Measurements from ENCODE around the gene HNF1A. TPM values are rescaled to one million over a fixed set of nuclear protein-coding genes. Genes with fewer than 3 reads are reported as not detected.

The HNF1A gene
- total RNA-seq = not detected

- CTCF ChIA-PET = no interaction called here
- POLR2A ChIA-PET = no interaction called here
- intact Hi-C loops (cut with DNase I, micrococcal nuclease) = no loop called here
Observed at GRCh38 chr12:120978296-120979219, at the start of gene HNF1A. HNF1A (plus strand) TSS chr12:120978543; CDS start chr12:120978769, 226 bp downstream.

GRCh38 chr12:120928864-120929652 is 49.3 kb upstream of the HNF1A start:
- intact Hi-C loops (cut with DNase I, micrococcal nuclease) = no loop called here
- ChIA-PET POLR2A (no interaction called here), CTCF (no interaction called here)
- ATAC-seq (peak; percentile 63), DNase-seq (peak; percentile 22)
- Mint-ChIP-seq H3K27me3 (peaks cover 2% of the 10 kb centered on the region), H3K4me1 (no peaks in the 10 kb centered on the region), H3K9me3 (ENCODE audit: low read depth) (no peaks in the 10 kb centered on the region), H3K27ac (no peak overlapping the region), H3K36me3 (ENCODE audit: low read depth) (no peaks in the 10 kb centered on the region), H3K4me3 (no peak overlapping the region)

More at GRCh38 chr12:120978296-120979219, at the start of gene HNF1A:
- no peak for ATAC-seq
- H3K9me3 Mint-ChIP-seq (ENCODE audit: low read depth) = no peaks in the 10 kb centered on the region
- no peak within 1 kb of the TSS for H3K27ac Mint-ChIP-seq
- DNase-seq = no peak
- no peaks in the 10 kb centered on the region for H3K4me1 Mint-ChIP-seq
- H3K27me3 Mint-ChIP-seq = no peaks in the 10 kb centered on the region
- no peaks in the 10 kb centered on the region for H3K36me3 Mint-ChIP-seq (ENCODE audit: low read depth)
- H3K4me3 Mint-ChIP-seq = no peak within 1 kb of the TSS

GRCh38 chr12:120930032-120930431 is 48.3 kb upstream of the HNF1A start:
- CTCF ChIA-PET = no interaction called here
- intact Hi-C loops (cut with DNase I, micrococcal nuclease) = no loop called here

GRCh38 chr12:120932058-120932457 is 46.3 kb upstream of the HNF1A start:
- ATAC-seq (no peak), DNase-seq (no peak)
- CTCF ChIA-PET = interaction anchor here (0.9 kb wide), 1 partner anchor 23 kb away, joined by 4 read pairs; no protein-coding TSS in a partner anchor
- Mint-ChIP-seq H3K27me3 (peaks cover 4% of the 10 kb centered on the region), H3K9me3 (ENCODE audit: low read depth) (no peaks in the 10 kb centered on the region), H3K4me3 (no peak overlapping the region), H3K36me3 (ENCODE audit: low read depth) (no peaks in the 10 kb centered on the region), H3K27ac (no peak overlapping the region), H3K4me1 (no peaks in the 10 kb centered on the region)
- intact Hi-C loops (cut with DNase I, micrococcal nuclease) = no loop called here
- POLR2A ChIA-PET = interaction anchor here (0.5 to 0.7 kb wide), 2 partner anchors 30 to 728 kb away, joined by 3 to 5 read pairs; no protein-coding TSS in a partner anchor

More at GRCh38 chr12:120930032-120930431, 48.3 kb upstream of the HNF1A start:
- Mint-ChIP-seq H3K4me1 (no peaks in the 10 kb centered on the region), H3K36me3 (ENCODE audit: low read depth) (no peaks in the 10 kb centered on the region), H3K27me3 (peaks cover 2% of the 10 kb centered on the region), H3K27ac (no peak overlapping the region), H3K4me3 (no peak overlapping the region), H3K9me3 (ENCODE audit: low read depth) (no peaks in the 10 kb centered on the region)
- POLR2A ChIA-PET = no interaction called here
- DNase-seq (no peak), ATAC-seq (no peak)

- no peak for DNase-seq
- Mint-ChIP-seq H3K27ac (no peak overlapping the region), H3K4me1 (no peaks in the 10 kb centered on the region), H3K4me3 (no peak overlapping the region), H3K9me3 (ENCODE audit: low read depth) (no peaks in the 10 kb centered on the region), H3K36me3 (ENCODE audit: low read depth) (no peaks in the 10 kb centered on the region), H3K27me3 (peaks cover 4% of the 10 kb centered on the region)
- POLR2A ChIA-PET = interaction anchor here (0.6 to 0.7 kb wide), 3 partner anchors 29 to 113 kb away, joined by 4 to 5 read pairs (median 5); no protein-coding TSS in a partner anchor
- CTCF ChIA-PET = interaction anchor here (2.2 kb wide), 1 partner anchor 39 kb away, joined by 5 read pairs; no protein-coding TSS in a partner anchor
- intact Hi-C loops (cut with DNase I, micrococcal nuclease) = no loop called here
- no peak for ATAC-seq
Observed at GRCh38 chr12:120932956-120933526, 45.3 kb upstream of the HNF1A start.

- ChIA-PET CTCF (interaction anchor here (0.5 to 2.2 kb wide), 2 partner anchors 38 to 127 kb away, joined by 3 to 5 read pairs; no protein-coding TSS in a partner anchor), POLR2A (interaction anchor here (0.6 kb wide), 2 partner anchors 43 to 77 kb away, joined by 4 to 5 read pairs; no protein-coding TSS in a partner anchor)
- ATAC-seq (no peak), DNase-seq (no peak)
- H3K4me3 Mint-ChIP-seq = no peak overlapping the region
- H3K36me3 Mint-ChIP-seq (ENCODE audit: low read depth) = no peaks in the 10 kb centered on the region
- H3K27me3 Mint-ChIP-seq = peaks cover 6% of the 10 kb centered on the region
- H3K9me3 Mint-ChIP-seq (ENCODE audit: low read depth) = no peaks in the 10 kb centered on the region
- H3K4me1 Mint-ChIP-seq = no peaks in the 10 kb centered on the region
- no peak overlapping the region for H3K27ac Mint-ChIP-seq
- intact Hi-C loops (cut with DNase I, micrococcal nuclease) = no loop called here
Observed at GRCh38 chr12:120933786-120934185, 44.6 kb upstream of the HNF1A start.

GRCh38 chr12:120936197-120936596 is 42.1 kb upstream of the HNF1A start:
- Mint-ChIP-seq H3K36me3 (ENCODE audit: low read depth) (no peaks in the 10 kb centered on the region), H3K4me1 (no peaks in the 10 kb centered on the region)

GRCh38 chr12:120938496-120938895 is 39.8 kb upstream of the HNF1A start:
- DNase-seq (no peak), ATAC-seq (no peak)
- Mint-ChIP-seq H3K4me3 (no peak overlapping the region), H3K36me3 (ENCODE audit: low read depth) (no peaks in the 10 kb centered on the region), H3K9me3 (ENCODE audit: low read depth) (no peaks in the 10 kb centered on the region), H3K4me1 (no peaks in the 10 kb centered on the region), H3K27ac (no peak overlapping the region), H3K27me3 (peaks cover 4% of the 10 kb centered on the region)
- ChIA-PET POLR2A (interaction anchor here (0.6 kb wide), 1 partner anchor 469 kb away, joined by 3 read pairs; no protein-coding TSS in a partner anchor), CTCF (interaction anchor here (0.6 to 2.3 kb wide), 7 partner anchors 17 to 370 kb away, joined by 3 to 11 read pairs (median 3); no protein-coding TSS in a partner anchor)
- intact Hi-C loops (cut with DNase I, micrococcal nuclease) = no loop called here

More at GRCh38 chr12:120936197-120936596, 42.1 kb upstream of the HNF1A start:
- Mint-ChIP-seq H3K9me3 (ENCODE audit: low read depth) (no peaks in the 10 kb centered on the region), H3K27ac (no peak overlapping the region), H3K27me3 (peaks cover 6% of the 10 kb centered on the region), H3K4me3 (no peak overlapping the region)
- intact Hi-C loops (cut with DNase I, micrococcal nuclease) = no loop called here
- DNase-seq (no peak), ATAC-seq (no peak)
- ChIA-PET CTCF (interaction anchor here (1.5 kb wide), 1 partner anchor 287 kb away, joined by 4 read pairs; no protein-coding TSS in a partner anchor), POLR2A (no interaction called here)

- POLR2A ChIA-PET = interaction anchor here (0.6 kb wide), 1 partner anchor 333 kb away, joined by 4 read pairs; no protein-coding TSS in a partner anchor
- no peak for ATAC-seq
- Mint-ChIP-seq H3K36me3 (ENCODE audit: low read depth) (no peaks in the 10 kb centered on the region), H3K4me3 (no peak overlapping the region), H3K9me3 (ENCODE audit: low read depth) (no peaks in the 10 kb centered on the region), H3K27ac (no peak overlapping the region), H3K4me1 (peaks cover 2% of the 10 kb centered on the region), H3K27me3 (peaks cover 4% of the 10 kb centered on the region)
- intact Hi-C loops (cut with DNase I, micrococcal nuclease) = no loop called here
- CTCF ChIA-PET = interaction anchor here (0.6 to 2.3 kb wide), 9 partner anchors 9 to 584 kb away, joined by 3 to 11 read pairs (median 3); no protein-coding TSS in a partner anchor
- DNase-seq = no peak
Observed at GRCh38 chr12:120939523-120939922, 38.8 kb upstream of the HNF1A start.

- Mint-ChIP-seq H3K4me1 (peaks cover 5% of the 10 kb centered on the region), H3K27ac (no peak overlapping the region), H3K9me3 (ENCODE audit: low read depth) (no peaks in the 10 kb centered on the region), H3K27me3 (peaks cover 4% of the 10 kb centered on the region), H3K36me3 (ENCODE audit: low read depth) (no peaks in the 10 kb centered on the region), H3K4me3 (no peak overlapping the region)
- POLR2A ChIA-PET = interaction anchor here (0.6 kb wide), 1 partner anchor 334 kb away, joined by 4 read pairs; no protein-coding TSS in a partner anchor
- intact Hi-C loops (cut with DNase I, micrococcal nuclease) = no loop called here
- no peak for ATAC-seq
- DNase-seq = no peak
- CTCF ChIA-PET = interaction anchor here (0.6 to 2.3 kb wide), 6 partner anchors 9 to 585 kb away, joined by 3 to 11 read pairs (median 4); no protein-coding TSS in a partner anchor
Observed at GRCh38 chr12:120940006-120940405, 38.3 kb upstream of the HNF1A start.

All from activated CD4-positive, alpha-beta T cell treated with anti-CD3 and anti-CD28 coated beads for 36 hours (primary cell).